ENCODE data around the gene GNG3.
"Not testable (repeated sequence)": the region's sequence is repeated elsewhere in the genome, so short reads cannot be mapped to it uniquely, and the experiment has no call there.

GNG3 gene

DNA sequence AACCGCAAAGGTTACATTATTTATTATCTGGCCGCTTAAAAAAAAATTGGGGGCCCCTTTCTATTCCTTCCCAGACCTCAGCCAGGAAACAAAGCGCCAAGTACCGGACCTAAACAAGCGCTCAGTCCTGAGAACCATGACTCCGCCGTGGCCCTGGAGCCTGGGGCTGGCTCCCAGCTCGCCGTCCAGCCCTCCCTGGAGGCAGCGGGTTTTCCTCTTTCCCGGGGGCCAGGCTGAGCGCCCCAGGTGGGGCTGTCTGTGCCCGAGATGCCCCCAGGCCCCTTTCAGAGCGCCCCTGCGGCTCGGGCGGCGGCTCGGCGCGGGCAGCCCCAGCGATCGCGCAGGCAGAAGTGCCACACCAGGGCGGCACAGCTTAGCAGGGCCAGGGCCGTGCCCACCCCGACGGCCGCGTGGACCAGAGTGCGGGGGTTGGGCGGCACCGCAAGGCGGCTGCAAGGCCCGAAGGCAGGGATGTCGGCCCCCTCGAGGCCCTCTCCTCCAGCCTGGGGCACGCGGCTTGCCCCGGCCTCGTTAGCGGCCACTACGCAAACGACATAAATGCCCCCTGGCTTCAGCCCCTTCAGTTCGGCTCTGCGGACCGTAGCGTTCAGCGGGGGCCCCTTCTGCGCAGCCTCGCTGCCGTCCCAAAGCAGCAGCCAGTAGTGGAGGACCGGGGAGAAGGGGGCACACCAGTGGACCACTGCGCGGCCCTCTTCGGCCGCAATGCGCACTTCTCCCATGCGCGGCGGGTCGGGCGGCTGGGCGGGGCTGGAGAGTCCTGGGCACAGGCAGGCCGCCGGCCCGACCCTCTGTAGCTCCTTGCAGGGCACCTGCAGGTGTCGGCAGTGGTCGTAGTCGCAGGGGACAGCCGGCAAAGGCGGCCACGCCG lies 19.7 kb upstream of the GNG3 start:
- no peak for DNase-seq (ENCODE audit: low read depth, low spot score)

DNA sequence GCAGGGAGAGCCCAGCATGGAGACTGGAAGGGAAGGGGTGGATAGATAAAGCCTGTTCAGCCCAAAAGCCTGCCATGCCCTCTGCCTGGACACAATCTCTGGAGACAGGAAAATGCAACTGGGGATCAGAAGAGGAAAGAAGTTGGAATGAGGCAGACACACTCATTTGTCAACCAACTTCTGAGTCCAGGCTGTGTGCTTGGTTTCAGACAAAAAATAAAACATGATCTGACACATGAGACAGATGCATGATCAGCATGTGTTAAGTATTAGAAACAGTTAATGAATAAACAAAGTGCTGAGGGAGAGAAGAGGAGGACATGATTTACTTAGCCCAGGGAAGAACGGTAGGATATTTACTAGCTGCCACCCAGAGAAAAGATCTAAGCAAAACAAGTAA lies 19.0 kb upstream of the GNG3 start:
- DNase-seq (ENCODE audit: low read depth, low spot score) = no peak

DNA sequence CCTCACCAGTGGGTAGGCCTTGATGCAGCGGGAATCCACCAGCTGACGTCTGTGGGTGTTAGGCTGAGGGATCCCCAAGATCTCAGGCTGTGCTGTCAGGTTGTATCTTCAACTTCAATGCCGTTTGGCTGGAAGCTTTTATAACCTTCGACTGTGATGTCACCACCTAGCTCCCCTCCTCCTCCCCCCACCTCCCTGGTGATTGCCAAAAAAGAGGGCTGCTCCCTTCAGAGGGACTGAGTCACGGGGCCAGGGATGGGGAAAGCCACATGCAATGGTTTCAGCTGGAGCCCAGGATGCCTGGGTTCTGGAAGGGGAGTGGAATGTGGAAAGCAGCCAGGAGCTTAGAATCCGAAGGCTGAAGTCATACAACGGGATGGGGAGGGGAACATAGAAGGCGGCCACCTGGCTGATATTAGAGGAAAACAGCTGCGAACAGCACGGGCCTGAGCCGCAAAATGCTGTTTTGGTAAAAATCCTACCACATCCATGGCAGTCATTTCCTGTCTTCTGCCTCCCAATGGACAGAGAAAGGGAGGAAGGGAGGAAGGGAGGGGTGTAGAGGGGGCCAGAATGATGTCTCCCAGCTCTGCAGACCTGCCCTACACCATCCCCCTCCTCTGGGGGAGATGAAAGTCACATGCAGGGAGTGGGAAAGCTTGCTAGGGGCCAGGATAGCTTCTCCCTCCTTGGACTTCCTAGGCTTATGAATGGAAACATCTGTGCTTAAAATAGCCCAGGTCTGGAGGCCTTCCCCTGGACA lies 17.9 kb upstream of the GNG3 start, which contains the start of gene LRRN4CL:
LRRN4CL (minus strand) TSS at position 110 of the 763 bp plus-strand sequence. CDS start 1,022 bp downstream, outside the sequence.
- DNase-seq (ENCODE audit: low read depth, low spot score) = no peak

DNA sequence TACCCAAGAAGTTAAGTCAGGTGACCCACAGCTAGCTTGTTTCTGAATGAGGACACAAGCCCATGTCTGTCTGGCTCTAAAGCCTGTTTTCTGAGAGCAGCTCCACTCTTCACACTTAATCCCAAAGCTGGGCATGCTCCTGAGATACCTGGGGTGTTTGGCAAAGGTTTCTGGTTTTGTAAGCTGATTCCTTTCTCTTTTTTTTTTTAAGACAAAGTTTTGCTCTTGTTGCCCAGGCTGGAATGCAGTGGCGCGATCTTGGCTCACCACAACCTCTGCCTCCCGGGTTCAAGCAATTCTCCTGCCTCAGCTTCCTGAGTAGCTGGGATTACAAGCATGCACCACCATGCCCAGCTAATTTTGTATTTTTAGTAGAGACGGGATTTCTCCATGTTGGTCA lies 13.9 kb upstream of the GNG3 start:
- DNase-seq (ENCODE audit: low read depth, low spot score) = not testable (repeated sequence)

DNA sequence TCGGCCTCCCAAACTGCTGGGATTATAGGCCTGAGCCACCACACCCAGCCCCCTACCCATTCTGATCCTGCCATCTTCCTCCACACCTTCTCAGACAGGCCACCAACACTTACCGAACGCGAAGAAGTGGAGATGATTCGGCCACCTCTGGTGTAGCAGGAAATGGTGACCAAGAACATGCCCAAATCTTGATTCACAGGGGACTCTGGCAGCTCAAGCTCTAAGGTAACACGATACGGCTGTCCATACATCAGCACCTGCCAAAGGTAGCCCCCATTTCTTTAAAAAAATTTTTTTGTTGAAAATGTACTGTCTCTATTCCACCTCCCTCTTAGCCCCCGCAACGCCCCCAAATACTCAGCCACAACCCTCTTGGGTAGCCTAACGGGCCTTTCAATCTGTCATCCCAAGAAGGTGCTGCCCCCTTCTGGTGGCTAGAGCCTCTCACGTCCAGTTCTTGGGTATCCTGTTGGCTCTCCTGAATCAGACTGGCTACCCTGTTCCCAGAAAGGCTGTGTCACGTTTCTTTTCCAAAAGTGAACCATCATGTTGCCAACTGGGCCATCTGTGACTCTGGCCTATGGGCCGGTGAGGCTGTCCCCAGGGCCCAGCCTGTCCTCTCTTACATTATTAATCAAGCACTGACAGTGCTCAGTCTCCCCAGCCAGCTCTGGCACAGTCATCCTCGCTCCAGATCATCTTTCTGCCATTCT lies 12.9 kb upstream of the GNG3 start:
- DNase-seq (ENCODE audit: low read depth, low spot score) = peak; percentile 68

DNA sequence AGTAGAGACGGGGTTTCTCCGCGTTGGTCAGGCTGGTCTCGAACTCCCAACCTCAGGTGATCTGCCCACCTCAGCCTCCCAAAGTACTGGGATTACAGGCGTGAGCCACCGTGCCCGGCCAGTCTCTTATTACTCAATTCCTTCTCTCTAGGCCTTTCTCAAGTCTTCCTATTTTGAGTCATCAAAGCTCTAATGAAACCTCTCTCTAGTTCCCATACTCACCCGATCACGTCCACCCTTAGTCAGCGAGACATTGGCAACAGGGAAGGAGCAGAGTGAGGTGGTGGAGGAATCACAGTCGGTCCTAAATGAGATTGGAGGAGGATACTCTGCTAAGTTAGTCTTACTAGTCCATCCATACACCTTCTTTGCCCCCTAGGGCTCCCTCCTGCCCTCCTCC lies 5.2 kb upstream of the GNG3 start:
- DNase-seq (ENCODE audit: low read depth, low spot score) = no peak

DNA sequence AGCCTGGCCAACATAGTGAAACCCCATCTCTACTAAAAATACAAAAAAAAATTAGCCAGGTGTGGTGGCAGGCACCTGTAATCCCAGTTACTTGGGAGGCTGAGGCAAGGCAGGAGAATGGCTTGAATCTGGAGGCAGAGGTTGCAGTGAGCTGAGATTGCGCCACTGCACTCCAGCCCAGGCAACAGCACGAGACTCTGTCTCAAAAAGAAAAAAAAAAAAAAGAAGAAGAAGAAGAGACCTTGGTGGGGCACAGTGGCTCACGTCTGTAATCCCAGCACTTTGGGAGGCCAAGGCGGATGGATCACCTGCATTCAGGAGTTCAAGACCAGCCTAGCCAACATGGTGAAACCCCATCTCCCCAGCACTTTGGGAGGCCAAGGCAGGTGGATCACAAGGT lies 3.6 kb upstream of the GNG3 start:
- not testable (repeated sequence) for DNase-seq (ENCODE audit: low read depth, low spot score)

DNA sequence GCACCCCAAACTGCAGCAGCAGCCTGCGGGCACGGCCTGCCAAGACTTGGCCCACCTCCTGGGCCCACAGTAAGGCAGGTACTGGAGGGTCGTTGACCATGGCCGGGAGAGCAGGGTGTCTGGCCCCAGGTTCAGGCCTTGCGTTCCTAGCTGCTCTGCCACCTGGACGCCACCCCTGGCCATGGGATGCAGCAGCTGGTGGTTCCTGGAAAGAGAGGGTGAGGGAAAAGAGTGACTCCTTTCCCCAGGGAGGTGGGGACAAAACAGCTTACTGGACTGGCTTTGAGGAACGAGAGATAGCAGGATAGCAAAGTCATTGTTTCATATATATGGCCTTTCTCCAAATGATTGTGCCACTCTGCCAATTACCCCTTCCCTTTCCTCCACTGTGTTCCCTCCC lies 2.1 kb upstream of the GNG3 start:
- DNase-seq (ENCODE audit: low read depth, low spot score) = no peak

DNA sequence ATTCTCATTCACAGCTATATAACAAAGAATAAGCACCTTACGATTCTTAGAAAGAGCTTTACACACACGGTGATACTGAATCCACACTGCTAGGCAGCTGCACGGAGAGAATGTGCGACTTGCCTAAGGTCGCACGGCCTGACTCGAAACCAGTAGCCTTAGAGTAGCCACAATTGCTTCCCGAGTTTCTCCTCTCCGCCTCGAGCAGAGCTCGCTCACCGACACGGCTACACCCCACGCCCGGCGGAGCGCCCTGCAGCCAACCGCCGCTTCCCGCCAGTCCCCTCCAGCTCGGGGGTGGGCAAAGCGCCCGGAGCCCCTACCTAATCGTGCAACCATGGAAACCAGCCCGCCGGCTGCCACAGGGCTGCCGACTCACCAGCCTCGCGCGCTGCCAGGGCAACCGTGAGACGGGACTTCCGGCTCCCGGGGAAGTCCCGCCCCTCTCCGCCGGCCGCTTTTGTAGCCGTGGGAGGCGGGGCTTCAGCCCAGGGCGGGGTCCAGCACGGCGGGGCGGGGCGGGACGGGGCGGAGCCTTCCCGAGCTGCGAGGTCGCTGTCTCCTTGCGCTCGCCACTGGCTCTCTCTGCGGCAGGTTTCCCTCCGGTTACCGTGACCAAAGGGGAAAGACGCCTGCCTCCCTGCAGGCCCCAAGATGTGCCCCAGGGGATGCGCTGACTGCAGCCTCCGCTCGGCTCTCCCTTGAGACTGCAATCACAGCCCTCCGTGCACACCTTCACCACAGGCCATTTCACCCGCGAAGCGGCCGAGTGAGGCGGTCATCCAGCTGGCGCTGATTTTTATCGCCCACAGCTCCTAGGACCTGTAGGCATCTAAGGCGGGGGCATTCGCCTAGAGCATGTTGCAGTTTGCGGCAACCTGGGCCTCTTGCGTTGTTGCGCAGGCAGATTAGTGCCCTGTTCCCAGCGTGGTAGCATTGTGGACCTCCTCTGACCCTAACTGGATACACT lies 1.3 kb upstream of the GNG3 start:
- no peak for DNase-seq (ENCODE audit: low read depth, low spot score)

DNA sequence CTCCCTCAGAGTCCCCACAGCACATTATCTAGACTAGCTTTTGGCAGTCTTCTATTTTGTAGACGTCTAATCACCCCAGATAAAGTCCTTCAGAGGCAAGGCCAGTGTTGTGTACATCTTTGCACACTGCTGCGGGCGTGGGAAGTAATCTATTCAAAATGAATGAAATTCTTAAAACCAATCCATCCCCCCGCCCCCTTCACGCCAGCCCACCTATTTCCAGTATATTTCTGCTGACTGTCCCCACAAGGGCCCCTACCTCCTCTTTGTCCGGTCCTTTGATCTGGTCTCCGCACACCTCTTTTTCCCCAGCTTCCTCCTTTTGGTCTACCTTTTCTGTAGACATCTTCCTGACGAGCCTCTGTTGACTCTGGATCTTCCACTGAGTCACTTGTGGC lies 627 bp upstream of the GNG3 start:
- DNase-seq (ENCODE audit: low read depth, low spot score) = no peak

DNA sequence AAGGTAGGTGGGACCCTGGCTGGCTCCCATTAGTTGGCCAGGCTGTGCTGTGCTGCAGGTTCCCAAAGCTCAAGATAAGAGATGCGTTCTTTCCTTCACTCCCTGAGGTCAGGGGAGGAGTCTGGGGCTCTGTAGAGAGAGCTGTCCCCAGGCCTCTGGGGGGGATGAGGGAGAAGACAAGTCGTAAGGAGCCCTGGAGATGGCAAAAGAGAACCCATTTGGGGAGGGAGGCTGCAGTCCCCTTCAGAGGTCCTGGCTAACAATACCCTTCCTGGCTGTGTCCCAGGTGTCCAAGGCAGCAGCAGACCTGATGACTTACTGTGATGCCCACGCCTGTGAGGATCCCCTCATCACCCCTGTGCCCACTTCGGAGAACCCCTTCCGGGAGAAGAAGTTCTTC lies 916 bp downstream of the GNG3 start:
- DNase-seq (ENCODE audit: low read depth, low spot score) = no peak

DNA sequence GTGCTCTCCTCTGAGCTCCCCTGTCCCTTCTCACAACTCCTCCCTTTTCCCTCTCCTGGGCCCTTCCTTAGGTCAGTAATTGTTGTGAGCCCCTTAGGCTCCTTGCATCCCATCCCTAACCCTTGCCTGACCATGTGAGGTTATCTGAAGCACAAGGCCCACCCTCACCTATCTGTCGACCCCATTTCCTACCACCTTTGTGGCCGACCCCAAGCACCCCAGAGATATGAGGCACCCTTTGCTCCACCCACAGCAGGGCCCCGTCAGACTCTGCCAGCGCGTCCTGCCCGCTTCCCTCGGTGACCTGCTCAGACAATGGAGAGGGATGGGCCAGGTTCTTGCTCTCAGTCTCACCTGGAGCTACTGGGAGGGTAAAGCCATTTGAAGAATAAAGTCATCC lies 1.3 kb downstream of the GNG3 start:
- DNase-seq (ENCODE audit: low read depth, low spot score) = no peak

DNA sequence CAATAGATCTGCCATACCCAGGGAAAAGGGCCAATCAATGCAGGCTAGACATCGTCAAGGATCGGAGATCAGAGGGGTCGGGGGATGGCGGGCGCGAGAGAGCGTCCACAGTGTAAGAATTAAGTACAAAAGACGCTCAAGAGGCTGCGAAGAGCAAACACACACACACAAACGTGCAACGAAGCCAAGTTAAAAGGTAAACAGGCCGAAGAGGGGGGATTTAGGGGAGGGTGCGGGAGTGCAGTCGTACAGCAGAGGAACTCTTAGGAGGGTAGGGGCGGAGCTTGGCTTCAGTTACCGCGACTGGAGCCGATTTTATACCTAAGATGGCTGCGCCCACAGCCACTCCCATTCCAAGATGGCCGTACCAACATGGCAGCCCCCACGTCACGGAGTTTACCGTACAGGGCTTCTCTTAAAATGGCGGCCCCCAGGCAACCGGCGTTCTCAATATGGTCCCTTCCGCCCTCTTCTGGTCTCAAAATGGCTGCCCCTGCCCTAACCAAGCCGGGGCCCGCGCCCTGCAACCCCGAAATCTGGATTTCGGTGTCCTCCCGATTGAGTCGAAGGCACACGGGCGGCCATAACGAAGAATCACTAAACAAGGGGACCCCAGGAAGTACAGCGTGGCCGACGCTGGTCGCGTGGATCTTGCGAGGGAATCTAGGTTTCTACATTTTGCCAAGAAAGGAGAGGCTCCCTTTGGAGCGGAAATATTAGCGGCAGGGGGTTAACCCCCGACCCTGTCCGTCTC lies 1.9 kb downstream of the GNG3 start:
- peak; percentile 93 for DNase-seq (ENCODE audit: low read depth, low spot score)

DNA sequence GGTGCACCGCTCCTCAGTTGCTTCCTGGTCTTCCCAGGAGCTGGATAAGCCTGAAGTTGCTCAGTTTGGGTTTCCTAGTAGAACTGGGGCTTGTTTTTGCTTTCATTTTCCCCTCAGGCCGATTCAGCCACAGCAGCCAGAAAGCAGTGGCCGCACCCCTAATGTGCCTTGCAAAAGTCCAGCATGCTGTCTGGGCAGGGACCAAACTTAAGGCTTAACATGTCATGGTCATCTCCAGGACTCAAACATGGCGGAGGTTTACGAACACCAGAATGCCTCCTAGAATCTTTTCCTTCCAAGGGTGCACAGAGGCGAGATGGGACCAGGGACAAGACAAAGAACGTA lies 2.5 kb downstream of the GNG3 start:
- no peak for DNase-seq (ENCODE audit: low read depth, low spot score)

DNA sequence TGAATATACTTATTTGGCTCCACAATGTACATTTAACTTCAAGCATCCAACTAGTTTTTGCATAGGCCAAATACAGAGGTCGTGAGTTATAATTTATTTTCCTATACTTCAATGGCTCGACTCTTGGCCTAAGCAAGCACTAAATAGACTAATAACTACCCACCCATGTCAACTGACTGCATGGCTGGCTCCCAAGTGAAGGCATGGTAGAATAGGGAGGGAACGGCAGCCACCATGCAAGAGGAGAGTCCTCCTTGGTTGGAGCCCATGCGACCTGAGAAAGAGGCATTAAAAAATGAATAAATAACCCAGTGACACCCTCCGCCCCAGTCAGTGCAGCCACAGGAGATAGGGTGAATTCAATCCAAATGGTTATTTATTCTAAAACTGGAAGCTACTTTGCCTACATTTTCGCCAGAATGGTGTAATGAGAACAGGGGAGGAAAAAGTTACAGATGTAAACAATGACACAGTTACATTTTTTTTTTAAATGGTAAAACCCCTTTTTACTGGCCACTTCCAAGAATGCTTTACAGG lies 4.9 kb downstream of the GNG3 start:
- DNase-seq (ENCODE audit: low read depth, low spot score) = no peak

DNA sequence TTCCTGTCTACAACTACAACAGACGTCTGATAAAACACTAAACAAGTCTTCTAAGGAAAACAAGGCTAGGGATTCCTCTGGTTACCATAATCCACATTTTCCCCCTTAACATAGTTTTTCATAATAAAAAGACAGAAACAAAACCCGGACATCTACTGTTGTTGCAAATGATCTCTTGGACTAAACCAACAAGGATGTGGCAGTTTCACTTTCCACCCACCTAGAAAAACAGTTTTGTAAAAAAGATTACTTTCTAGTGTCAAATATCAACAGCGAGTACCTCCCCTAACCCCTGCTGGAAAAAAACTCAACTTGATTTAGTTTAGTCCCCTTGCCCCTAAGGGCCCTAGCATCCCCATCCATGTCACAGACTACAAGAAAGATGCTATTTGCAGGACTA lies 5.4 kb downstream of the GNG3 start:
- DNase-seq (ENCODE audit: low read depth, low spot score) = no peak

DNA sequence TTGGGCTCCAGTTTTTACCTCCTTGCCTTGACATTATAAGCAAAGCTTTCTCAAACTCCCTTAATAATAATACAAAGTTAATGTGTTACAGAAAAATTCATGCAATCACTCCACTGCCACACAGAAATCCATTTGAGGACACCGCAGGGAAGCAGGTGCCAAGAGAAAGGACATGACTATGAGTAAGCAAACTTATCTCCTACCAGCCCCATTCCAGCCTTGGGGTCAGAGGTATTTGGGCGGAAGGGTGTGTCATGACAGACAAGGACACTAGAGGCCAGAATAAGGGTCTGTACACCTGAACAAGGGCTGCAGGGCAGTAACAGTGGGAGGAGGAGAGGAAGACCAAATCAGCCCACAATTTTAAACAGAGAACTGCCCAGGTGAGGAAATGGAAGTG lies 5.9 kb downstream of the GNG3 start:
- no peak for DNase-seq (ENCODE audit: low read depth, low spot score)

DNA sequence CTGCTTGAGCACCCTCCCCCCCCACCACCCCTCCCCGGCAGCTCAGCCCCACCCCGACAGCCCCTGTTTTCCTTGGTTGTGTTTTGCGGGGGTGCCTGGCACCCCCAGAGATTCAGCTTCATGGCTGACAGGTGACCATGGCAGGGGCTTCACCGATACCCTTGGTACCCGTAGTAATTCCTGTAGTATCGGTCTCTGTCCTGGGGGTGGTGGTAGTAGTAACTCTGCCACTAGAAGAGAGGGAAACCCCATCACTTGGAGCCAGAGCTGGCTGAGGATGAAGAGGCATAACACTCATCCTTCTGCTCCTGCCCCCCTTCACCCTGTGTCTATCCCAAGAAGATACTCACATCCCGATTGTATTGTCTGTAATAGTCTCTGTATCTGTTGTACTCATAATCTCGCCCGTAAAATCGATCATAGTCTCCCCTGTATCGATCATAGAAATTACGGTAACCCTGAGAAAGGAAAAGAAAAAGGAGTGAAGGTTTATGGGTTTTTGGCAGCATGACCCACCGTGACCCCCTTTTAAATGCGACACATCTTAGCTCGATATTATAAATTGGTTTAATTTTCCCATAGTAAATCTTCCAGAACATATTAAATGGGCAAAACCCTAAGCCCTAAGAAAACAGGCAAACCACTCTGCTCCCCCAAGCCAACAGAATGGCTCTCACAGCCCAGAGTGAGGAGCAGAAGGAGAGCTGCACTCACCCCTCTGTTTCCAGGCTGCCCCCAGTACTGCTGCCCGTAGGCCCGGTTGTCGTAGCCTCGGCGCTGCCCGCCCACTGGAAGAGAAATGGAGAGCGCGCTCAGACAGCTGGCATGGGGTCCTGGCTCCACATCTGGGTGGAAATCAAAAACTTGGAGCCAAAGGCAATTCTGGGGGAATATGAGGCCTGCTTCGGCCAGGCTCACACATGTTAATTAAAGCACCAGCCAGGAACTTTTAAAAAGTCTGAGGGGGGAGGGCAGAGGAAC lies 8.0 kb downstream of the GNG3 start:
- DNase-seq (ENCODE audit: low read depth, low spot score) = no peak

DNA sequence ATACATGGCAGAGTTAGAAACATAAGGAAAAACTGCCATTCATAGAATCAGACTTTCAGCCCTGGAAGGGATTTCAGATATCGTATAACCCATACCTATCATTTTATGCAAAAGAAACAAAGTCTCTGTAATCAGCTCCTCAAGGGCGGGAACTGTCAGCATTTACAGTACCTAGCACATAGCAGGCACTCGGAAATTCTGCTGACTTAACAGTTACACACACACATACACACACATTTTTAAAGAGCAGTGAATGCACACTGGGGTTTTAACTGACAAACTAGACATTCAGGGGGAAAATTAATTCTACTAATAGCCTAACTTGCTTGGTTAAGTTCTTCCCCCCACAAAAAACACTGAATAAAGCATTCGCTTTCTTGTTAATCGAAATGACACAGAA lies 8.7 kb downstream of the GNG3 start:
- no peak for DNase-seq (ENCODE audit: low read depth, low spot score)

Measured in iPS DF 19.7 (cell line).